Mesenchymal stem cell (in vitro differentiated cells and primary cell): ENCODE measurements around the gene PFKFB3.

Experiments used
- DNase-seq: peaks from one replicate; pipeline ENCODE4 v3.0.0-alpha.2; 2013
- H2AFZ ChIP-seq: one replicate; pipeline ENCODE4 v1.6.1; 2013; ENCODE audit warnings: low read depth, mild to moderate bottlenecking, control low read depth, inconsistent platforms, low read length, moderate library complexity
- H2AK5ac ChIP-seq: 2 replicates; pipeline ENCODE4 v1.6.1; 2013; ENCODE audit warnings: low read length, moderate library complexity, mild to moderate bottlenecking, inconsistent platforms; ENCODE audit not compliant: severe bottlenecking
- H2BK120ac ChIP-seq: one replicate; pipeline ENCODE4 v1.6.1; 2013; ENCODE audit warnings: low read depth, mild to moderate bottlenecking, inconsistent platforms, low read length, moderate library complexity
- H2BK12ac ChIP-seq, 2 experiments: one replicate each; pipeline ENCODE4 v1.6.1; 2013; ENCODE audit warnings: inconsistent platforms in 2 of 2, low read length in 2 of 2, mild to moderate bottlenecking in 2 of 2, moderate library complexity in 2 of 2, control low read depth in 1 of 2
- H2BK15ac ChIP-seq: one replicate; pipeline ENCODE4 v1.6.1; 2013; ENCODE audit warnings: mild to moderate bottlenecking, low read depth, inconsistent platforms; ENCODE audit not compliant: poor library complexity, severe bottlenecking
- H2BK5ac ChIP-seq: 2 replicates; pipeline ENCODE4 v1.6.1; 2013; ENCODE audit warnings: low read depth, mild to moderate bottlenecking, low read length, control low read depth, inconsistent platforms; ENCODE audit not compliant: poor library complexity, severe bottlenecking
- H3K14ac ChIP-seq, 2 experiments: one replicate each; pipeline ENCODE4 v1.6.1; 2013; ENCODE audit warnings: inconsistent platforms in 2 of 2, low read length in 2 of 2, control low read depth in 1 of 2, mild to moderate bottlenecking in 1 of 2, moderate library complexity in 1 of 2
- H3K18ac ChIP-seq, 2 experiments: one replicate each; pipeline ENCODE4 v1.6.1; 2013; ENCODE audit warnings: inconsistent platforms in 2 of 2, low read length in 2 of 2, control low read depth in 1 of 2, low read depth in 1 of 2, mild to moderate bottlenecking in 1 of 2
- H3K23ac ChIP-seq, 2 experiments: one replicate each; pipeline ENCODE4 v1.6.1; 2013; ENCODE audit warnings: inconsistent platforms in 2 of 2, low read length in 2 of 2, mild to moderate bottlenecking in 2 of 2, moderate library complexity in 2 of 2, control low read depth in 1 of 2
- H3K27ac ChIP-seq: 2 replicates; pipeline ENCODE4 v1.5.1; 2013; ENCODE audit warnings: mild to moderate bottlenecking, moderate library complexity, low read length, control low read depth, inconsistent platforms; ENCODE audit not compliant: poor library complexity, severe bottlenecking
- H3K27me3 ChIP-seq, 2 experiments: 2 replicates each; pipeline versions ENCODE4 v1.6.1 to v1.7.0; 2013; ENCODE audit warnings: low read length in 2 of 2, mild to moderate bottlenecking in 2 of 2, moderate library complexity in 2 of 2, control low read depth in 1 of 2, inconsistent platforms in 1 of 2; ENCODE audit not compliant: control insufficient read depth in 1 of 2, insufficient read depth in 1 of 2
- H3K36me3 ChIP-seq, 2 experiments: 2 replicates each; pipeline versions ENCODE4 v1.6.1 to v1.7.0; 2013; ENCODE audit warnings: low read length in 2 of 2, control low read depth in 1 of 2, inconsistent platforms in 1 of 2, low read depth in 1 of 2, mild to moderate bottlenecking in 1 of 2; ENCODE audit not compliant: insufficient read depth in 2 of 2, control insufficient read depth in 1 of 2
- H3K4ac ChIP-seq, 2 experiments: one replicate each; pipeline ENCODE4 v1.6.1; 2013; ENCODE audit warnings: inconsistent platforms in 2 of 2, low read length in 2 of 2, mild to moderate bottlenecking in 2 of 2, moderate library complexity in 2 of 2, control low read depth in 1 of 2, low read depth in 1 of 2
- H3K4me1 ChIP-seq: 2 replicates; pipeline ENCODE4 v1.6.1; 2013; ENCODE audit warnings: low read depth, low read length, control low read depth; ENCODE audit not compliant: control insufficient read depth, insufficient read depth
- H3K4me2 ChIP-seq: 2 replicates; pipeline ENCODE4 v1.6.1; 2013; ENCODE audit warnings: low read length, mild to moderate bottlenecking, inconsistent platforms; ENCODE audit not compliant: poor library complexity, severe bottlenecking
- H3K4me3 ChIP-seq, 2 experiments: 2 replicates each; pipeline versions ENCODE4 v1.5.1 to v1.7.0; 2013; ENCODE audit warnings: low read length in 2 of 2, mild to moderate bottlenecking in 2 of 2, control low read depth in 1 of 2, low read depth in 1 of 2; ENCODE audit not compliant: insufficient read depth in 1 of 2
- H3K79me1 ChIP-seq: replicated peaks from 2 replicates; pipeline ENCODE4 v1.6.1; 2013; ENCODE audit warnings: mild to moderate bottlenecking, control low read depth, low read length, inconsistent platforms; ENCODE audit not compliant: poor library complexity, severe bottlenecking
- H3K9ac ChIP-seq: 2 replicates; pipeline ENCODE4 v1.7.0; 2013; ENCODE audit warnings: mild to moderate bottlenecking, low read length, moderate library complexity
- H3K9me3 ChIP-seq: 2 replicates; pipeline ENCODE4 v1.7.0; 2013; ENCODE audit warnings: mild to moderate bottlenecking, low read length; ENCODE audit not compliant: control insufficient read depth
- H4K8ac ChIP-seq: one replicate; pipeline ENCODE4 v1.6.1; 2013; ENCODE audit warnings: inconsistent platforms, mild to moderate bottlenecking, low read length, moderate library complexity
- H4K91ac ChIP-seq: one replicate; pipeline ENCODE4 v1.6.1; 2013; ENCODE audit warnings: mild to moderate bottlenecking, low read length, inconsistent platforms
- WGBS: methylation state at CpG from one replicate; pipeline ENCODE4 v1.1.7; 2013; ENCODE audit warnings: mixed read lengths; 5-methylcytosine and 5-hydroxymethylcytosine counted together

PFKFB3 gene

GRCh38 chr10:6178581-6178980 is 24.2 kb upstream of the PFKFB3 start:
- Histone ChIP-seq H4K91ac (no peak overlapping the region), H2BK120ac (no peak overlapping the region), H2BK5ac (no peak overlapping the region), H3K9me3 (no peaks in the 10 kb centered on the region), H3K27me3 (peaks cover 0 to 8% of the 10 kb centered on the region in 2 experiments), H4K8ac (no peak overlapping the region), H2AFZ (no peak overlapping the region), H3K9ac (peak overlapping the region; percentile 15), H3K27ac (no peak overlapping the region), H3K79me1 (peaks cover 44% of the 10 kb centered on the region), H3K4ac (no peak overlapping the region), H3K36me3 (peaks cover 5 to 9% of the 10 kb centered on the region in 2 experiments), H2BK15ac (no peak overlapping the region), H3K23ac (no peak overlapping the region), H3K18ac (no peak overlapping the region), H3K4me1 (peaks cover 12% of the 10 kb centered on the region), H3K4me2 (no peak overlapping the region), H2BK12ac (no peak overlapping the region), H2AK5ac (no peak overlapping the region), H3K14ac (no peak overlapping the region), H3K4me3 (no peak overlapping the region)
- DNase-seq = no peak
- 88% methylated on average over 17 of the region's 17 CpGs for WGBS

- no peak for DNase-seq
- H3K4me3 ChIP-seq = no peak overlapping the region
- WGBS = 95% methylated on average over 6 of the region's 8 CpGs
Observed at GRCh38 chr10:6179078-6179477, 23.7 kb upstream of the PFKFB3 start.

GRCh38 chr10:6180480-6181110 is 22.1 kb upstream of the PFKFB3 start:
- no peaks in the 10 kb centered on the region for H3K9me3 ChIP-seq
- H3K27me3 ChIP-seq = peaks cover 0 to 8% of the 10 kb centered on the region in 2 experiments
- peaks cover 5 to 8% of the 10 kb centered on the region in 2 experiments for H3K36me3 ChIP-seq
- H3K18ac ChIP-seq = no peak overlapping the region
- H3K4ac ChIP-seq = no peak overlapping the region
- H3K4me1 ChIP-seq = peaks cover 11% of the 10 kb centered on the region
- no peak overlapping the region for H3K23ac ChIP-seq
- no peak for DNase-seq
- 100% methylated on average over 1 of the region's 4 CpGs for WGBS
- no peak overlapping the region for H2AK5ac ChIP-seq
- no peak overlapping the region for H3K9ac ChIP-seq
- H4K8ac ChIP-seq = no peak overlapping the region
- H3K79me1 ChIP-seq = peaks cover 38% of the 10 kb centered on the region
- no peak overlapping the region for H2AFZ ChIP-seq
- no peak overlapping the region for H4K91ac ChIP-seq
- no peak overlapping the region for H2BK15ac ChIP-seq
- no peak overlapping the region for H3K14ac ChIP-seq
- no peak overlapping the region for H3K4me2 ChIP-seq
- H2BK120ac ChIP-seq = no peak overlapping the region
- no peak overlapping the region for H3K4me3 ChIP-seq
- no peak overlapping the region for H2BK12ac ChIP-seq
- H2BK5ac ChIP-seq = no peak overlapping the region
- no peak overlapping the region for H3K27ac ChIP-seq

More at GRCh38 chr10:6179078-6179477, 23.7 kb upstream of the PFKFB3 start:
- Histone ChIP-seq H3K27me3 (peaks cover 0 to 8% of the 10 kb centered on the region in 2 experiments), H3K23ac (no peak overlapping the region), H2BK12ac (no peak overlapping the region), H4K8ac (no peak overlapping the region), H3K4me2 (no peak overlapping the region), H3K14ac (no peak overlapping the region), H3K18ac (no peak overlapping the region), H4K91ac (no peak overlapping the region), H2BK120ac (no peak overlapping the region), H2BK15ac (no peak overlapping the region), H3K79me1 (peaks cover 39% of the 10 kb centered on the region), H2AK5ac (no peak overlapping the region), H3K9ac (peak overlapping the region; percentile 15), H3K36me3 (peaks cover 5 to 9% of the 10 kb centered on the region in 2 experiments), H3K4me1 (peaks cover 12% of the 10 kb centered on the region), H2AFZ (no peak overlapping the region), H3K9me3 (no peaks in the 10 kb centered on the region), H3K27ac (no peak overlapping the region), H3K4ac (no peak overlapping the region), H2BK5ac (no peak overlapping the region)

GRCh38 chr10:6181249-6181648 is 21.5 kb upstream of the PFKFB3 start:
- Histone ChIP-seq H3K36me3 (peaks cover 0 to 8% of the 10 kb centered on the region in 2 experiments), H2BK5ac (no peak overlapping the region), H2BK120ac (no peak overlapping the region), H3K4me2 (no peak overlapping the region), H4K8ac (no peak overlapping the region), H3K18ac (no peak overlapping the region), H3K27me3 (peaks cover 0 to 8% of the 10 kb centered on the region in 2 experiments), H3K79me1 (peaks cover 36% of the 10 kb centered on the region), H4K91ac (no peak overlapping the region), H3K4ac (no peak overlapping the region), H3K9ac (no peak overlapping the region), H3K9me3 (no peaks in the 10 kb centered on the region), H3K4me1 (peaks cover 11% of the 10 kb centered on the region), H3K27ac (no peak overlapping the region), H2BK12ac (no peak overlapping the region), H3K4me3 (no peak overlapping the region), H2AK5ac (no peak overlapping the region), H2BK15ac (no peak overlapping the region), H3K14ac (no peak overlapping the region), H3K23ac (no peak overlapping the region), H2AFZ (no peak overlapping the region)
- WGBS = over 99% methylated on average over 6 of the region's 6 CpGs
- DNase-seq = no peak
